SK-N-SH (cell line): Measurements from ENCODE around the gene DOCK3.

Experiments used
- CTCF ChIP-seq: fragments of 200-600 bp; sonication (generic); IDR thresholded peaks from 2 replicates; pipeline ENCODE4 v1.6.1; 2017; ENCODE audit warnings: antibody characterized with exemption, mild to moderate bottlenecking, moderate library complexity
- POLR2AphosphoS5 ChIP-seq: IDR thresholded peaks from 2 replicates; pipeline ENCODE4 v1.6.1; 2012; ENCODE audit warnings: low read depth, low read length
- RAD21 ChIP-seq: IDR thresholded peaks from 2 replicates; pipeline ENCODE4 v1.6.1; 2012; ENCODE audit warnings: mild to moderate bottlenecking, low read length
- USF1 ChIP-seq: IDR thresholded peaks from 2 replicates; pipeline ENCODE4 v1.4.0; 2012; ENCODE audit warnings: low read depth, borderline replicate concordance

GRCh38 chr3:51391075-51391565 is 716.4 kb downstream of the DOCK3 start, which contains the start of gene RBM15B:
- TF ChIP-seq USF1, result peak; percentile 97
- no peak; the same call in 1 of the 2 replicates for TF ChIP-seq POLR2AphosphoS5
- no peak; the same call in 1 of the 2 replicates for TF ChIP-seq CTCF
- peak; percentile 54 for TF ChIP-seq RAD21
